NCI-H1105 treated with DMSO at 0.1 percent for 48 hours (cell line): Measurements from ENCODE around the gene SSH3.

Source experiments
- DNase-seq: peaks from one replicate; lab custom pipeline; 2025; lab: John Stamatoyannopoulos, UW

Gene SSH3

GRCh38 chr11:67293090-67293489 lies 10.2 kb upstream of the SSH3 start:
- DNase-seq: no peak

DNA sequence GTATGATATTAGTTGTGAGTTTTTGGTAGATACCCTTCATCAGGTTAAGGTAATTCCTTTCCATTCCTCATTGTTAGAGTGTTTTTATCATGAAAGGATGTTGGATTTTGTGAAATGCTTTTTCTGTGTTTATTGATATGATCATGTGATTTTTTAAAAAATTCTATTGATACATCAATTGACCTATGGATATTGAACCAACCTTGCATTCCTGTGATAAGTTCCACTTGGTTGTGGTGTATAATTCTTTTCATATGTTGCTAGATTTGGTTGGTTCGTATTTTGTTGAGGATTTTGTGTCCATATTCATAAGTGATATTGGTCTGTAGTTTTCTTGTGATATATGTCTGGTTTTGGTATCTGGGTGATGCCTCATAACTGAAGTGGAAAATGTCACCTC lies 7.5 kb upstream of the SSH3 start:
- DNase-seq: no peak

DNA sequence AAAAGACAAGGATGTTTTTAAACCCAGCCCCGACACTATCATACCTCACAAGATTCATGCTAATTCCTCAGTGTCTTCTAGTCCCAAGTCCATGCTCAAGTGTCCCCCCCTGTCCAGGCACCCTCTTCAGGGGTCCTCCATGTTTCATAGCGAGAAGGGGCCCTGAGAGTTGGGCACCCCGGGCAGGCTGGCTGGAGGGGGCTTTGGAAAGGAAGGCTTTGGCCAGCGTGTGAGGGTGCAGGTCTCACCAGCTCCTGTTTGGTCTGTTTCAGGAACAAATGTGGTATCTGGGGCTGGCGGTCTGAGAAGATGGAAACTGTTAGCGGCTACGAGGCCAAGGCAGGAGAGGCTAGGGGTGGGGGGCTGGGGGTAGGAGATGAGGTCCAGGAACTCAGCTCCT lies 4.5 kb upstream of the SSH3 start:
- DNase-seq: no peak

GRCh38 chr11:67299471-67300191 lies 3.7 kb upstream of the SSH3 start:
- no peak for DNase-seq

DNA sequence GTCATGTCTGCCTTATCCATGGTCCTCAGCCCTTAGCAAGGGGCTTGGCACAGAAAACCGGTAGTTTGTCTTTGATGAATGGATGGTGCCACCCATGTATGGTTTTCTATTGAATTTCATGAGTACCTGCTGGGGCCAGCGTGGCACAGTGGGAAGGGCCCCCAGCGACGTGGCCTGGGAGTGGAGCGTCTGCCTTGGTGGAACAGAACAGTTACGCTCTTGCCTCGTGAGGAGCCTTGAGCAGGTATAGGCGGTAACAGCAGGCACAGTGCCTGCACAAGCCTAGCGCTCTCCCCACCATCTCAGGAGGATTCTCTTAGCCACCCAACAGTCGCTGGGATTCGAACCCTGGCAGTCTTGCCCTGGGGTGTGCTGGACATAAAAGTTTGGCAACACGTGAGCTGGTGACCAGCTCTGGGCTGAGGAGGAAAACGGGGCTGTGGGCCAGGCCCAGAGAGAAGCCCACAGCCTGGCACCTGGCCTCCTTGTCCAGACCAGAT lies 3.0 kb upstream of the SSH3 start:
- no peak for DNase-seq

DNA sequence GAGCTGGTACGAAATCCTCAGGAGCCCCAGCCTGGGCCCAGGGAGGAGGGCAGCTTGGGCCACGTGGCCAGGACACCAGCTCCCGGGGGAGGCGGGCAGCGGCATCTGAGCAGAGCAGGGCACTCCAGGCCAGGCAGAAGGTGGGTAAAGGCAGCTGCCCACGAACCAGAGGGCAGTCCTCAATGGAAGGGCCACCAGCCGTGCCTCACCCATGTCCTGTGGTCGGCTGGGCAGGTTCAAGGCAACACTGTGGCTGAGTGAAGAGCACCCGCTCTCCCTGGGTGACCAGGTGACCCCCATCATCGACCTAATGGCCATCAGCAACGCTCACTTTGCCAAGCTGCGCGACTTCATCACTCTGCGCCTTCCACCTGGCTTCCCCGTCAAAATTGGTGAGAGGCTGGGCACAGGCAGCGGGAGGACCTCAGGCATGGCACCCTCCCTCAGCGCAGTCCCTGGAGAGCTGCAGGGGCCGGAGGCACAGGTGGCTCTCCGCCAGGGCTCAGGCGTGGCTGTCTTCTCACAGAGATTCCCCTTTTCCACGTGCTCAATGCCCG lies 2.5 kb upstream of the SSH3 start:
- DNase-seq: no peak

DNA sequence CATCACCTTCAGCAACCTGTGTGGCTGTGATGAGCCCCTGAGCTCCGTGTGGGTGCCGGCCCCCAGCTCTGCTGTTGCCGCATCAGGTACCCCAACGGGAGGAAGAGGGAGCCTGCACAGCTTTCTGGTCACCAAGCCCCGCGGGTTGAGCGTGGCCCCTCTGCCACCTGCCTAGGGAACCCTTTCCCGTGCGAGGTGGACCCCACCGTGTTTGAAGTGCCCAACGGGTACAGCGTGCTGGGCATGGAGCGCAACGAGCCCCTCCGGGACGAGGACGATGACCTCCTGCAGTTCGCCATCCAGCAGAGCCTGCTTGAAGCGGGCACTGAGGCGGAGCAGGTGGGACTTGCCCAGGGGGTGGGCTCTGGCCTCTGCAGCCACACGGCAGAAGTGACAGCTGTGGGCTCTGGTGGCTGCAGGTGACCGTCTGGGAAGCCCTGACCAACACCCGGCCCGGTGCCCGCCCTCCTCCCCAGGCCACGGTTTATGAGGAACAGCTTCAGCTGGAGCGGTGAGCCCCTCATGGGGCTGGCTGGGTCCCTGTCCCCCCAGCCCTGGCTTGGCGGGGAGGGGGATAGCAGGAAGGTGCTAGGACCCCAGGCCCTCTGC lies 1.9 kb upstream of the SSH3 start:
- no peak for DNase-seq

DNA sequence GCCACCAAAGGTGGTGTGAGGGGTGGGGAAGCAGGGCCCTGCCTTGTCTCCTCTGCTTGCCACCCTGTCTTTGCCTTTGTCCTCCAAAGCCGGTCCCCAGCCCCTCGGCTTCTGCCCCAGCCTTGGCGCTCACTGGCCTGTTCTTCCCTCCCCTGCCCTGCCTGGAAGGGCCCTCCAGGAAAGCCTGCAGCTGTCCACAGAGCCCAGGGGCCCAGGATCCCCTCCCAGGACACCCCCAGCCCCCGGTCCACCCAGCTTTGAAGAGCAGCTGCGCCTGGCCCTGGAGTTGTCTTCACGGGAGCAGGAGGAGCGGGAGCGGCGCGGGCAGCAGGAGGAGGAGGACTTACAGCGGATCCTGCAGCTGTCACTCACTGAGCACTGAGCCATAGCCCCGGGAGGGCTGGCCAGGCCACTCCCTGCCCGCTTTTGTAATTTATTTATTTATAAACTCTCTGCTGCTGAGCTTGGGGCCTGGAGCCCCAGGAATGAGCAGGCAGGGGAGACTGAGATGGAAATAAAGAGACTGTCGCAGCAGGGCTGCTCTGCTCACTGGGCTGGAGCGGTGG lies 1.3 kb upstream of the SSH3 start:
- peak; percentile 42 for DNase-seq

- peak; percentile 32 for DNase-seq
Measured at GRCh38 chr11:67302571-67303131, 679 bp upstream of the SSH3 start.

- DNase-seq: no peak
Measured at GRCh38 chr11:67303835-67304411, 593 bp downstream of the SSH3 start.

DNA sequence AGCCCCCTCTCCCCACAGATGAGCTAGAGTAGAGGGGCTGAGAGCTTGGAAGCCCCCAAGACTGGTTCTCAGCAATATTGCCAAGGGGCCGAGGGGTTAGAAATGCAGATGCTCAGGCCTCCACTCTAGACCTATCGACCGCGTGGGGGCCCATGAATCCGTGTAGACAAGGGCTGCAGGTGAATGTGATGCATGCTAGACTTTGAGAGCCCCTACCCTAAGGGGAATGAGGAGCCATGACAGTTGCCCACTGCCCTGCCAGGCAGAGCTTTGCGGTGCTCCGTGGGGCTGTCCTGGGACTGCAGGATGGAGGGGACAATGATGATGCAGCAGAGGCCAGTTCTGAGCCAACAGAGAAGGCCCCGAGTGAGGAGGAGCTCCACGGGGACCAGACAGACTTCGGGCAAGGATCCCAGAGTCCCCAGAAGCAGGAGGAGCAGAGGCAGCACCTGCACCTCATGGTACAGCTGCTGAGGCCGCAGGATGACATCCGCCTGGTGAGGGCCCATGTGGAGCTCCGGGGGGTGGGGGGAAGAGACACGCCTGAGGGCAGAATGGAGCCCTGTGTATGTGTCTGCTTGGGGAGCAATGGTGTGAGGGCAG lies 1.3 kb downstream of the SSH3 start:
- no peak for DNase-seq

GRCh38 chr11:67306769-67307544 lies 3.6 kb downstream of the SSH3 start:
- DNase-seq: no peak

DNA sequence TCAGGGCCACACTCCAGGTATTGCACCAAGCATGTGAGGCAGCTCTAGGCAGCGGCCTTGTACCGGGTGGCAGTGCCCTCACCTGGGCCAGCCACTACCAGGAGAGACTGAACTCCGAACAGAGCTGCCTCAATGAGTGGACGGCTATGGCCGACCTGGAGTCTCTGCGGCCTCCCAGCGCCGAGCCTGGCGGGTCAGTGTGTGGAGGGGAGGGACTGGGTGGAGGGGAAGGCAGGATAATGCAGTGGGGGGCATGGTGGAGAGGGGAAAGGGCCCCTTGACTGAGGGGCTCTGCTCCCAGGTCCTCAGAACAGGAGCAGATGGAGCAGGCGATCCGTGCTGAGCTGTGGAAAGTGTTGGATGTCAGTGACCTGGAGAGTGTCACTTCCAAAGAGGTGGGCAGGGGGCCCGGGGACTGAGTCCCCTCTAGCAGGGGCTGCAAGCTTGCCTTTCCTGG lies 4.2 kb downstream of the SSH3 start:
- DNase-seq: no peak

GRCh38 chr11:67308031-67308866 lies 4.9 kb downstream of the SSH3 start:
- DNase-seq: no peak

GRCh38 chr11:67309166-67309565 lies 5.8 kb downstream of the SSH3 start:
- no peak for DNase-seq

DNA sequence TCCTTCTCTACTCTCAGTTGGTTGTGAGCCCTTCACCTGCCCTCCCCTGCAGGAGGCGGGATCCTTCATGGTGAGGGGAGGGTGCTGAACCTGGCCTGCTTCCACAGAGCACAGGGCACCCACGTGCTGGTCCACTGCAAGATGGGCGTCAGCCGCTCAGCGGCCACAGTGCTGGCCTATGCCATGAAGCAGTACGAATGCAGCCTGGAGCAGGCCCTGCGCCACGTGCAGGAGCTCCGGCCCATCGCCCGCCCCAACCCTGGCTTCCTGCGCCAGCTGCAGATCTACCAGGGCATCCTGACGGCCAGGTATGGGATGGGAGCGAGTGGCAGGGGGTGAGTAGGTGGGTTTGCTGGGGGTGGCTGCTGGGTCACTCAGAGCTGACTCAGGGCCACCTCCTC lies 6.3 kb downstream of the SSH3 start:
- DNase-seq: no peak

- DNase-seq: no peak
Measured at GRCh38 chr11:67310246-67311050, 7.1 kb downstream of the SSH3 start.

DNA sequence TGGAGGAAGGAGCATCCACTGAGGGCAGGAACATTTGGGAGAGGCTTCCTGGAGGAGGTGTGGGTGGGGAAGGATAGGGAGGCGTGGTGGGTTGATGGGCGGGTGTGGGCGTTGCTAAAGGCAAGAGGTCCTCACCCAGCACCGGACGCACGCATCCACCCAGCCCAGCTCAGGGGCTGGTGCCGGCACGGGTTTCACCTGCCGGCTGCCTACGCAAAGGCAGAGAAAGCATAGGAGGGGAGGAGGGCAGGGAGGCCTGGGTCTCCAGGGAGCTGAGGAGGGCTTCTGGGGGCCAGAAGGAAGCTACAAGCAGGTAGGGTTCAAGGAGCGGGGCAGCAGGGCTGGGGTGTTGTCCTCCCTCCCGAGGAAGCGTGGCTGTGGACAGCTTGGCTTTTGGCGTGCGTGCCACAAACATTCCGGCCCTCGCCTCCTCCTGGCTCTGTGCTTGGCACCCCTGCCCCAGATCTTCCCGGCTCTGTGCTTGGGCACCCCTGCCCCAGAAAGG lies 7.8 kb downstream of the SSH3 start:
- DNase-seq: no peak

GRCh38 chr11:67311556-67312082 lies 8.3 kb downstream of the SSH3 start:
- DNase-seq: no peak
